NOMO-1 treated with DMSO at 0.1 percent for 48 hours (cell line): ENCODE data around the gene UPF1.

Source experiments
- DNase-seq: peaks from one replicate; lab custom pipeline; 2025; ENCODE audit not compliant: unreplicated experiment; lab: John Stamatoyannopoulos, UW

UPF1 gene

GRCh38 chr19:18869781-18870530, 38.2 kb downstream of the UPF1 start:
- no peak for DNase-seq

GRCh38 chr19:18870531-18871172, 38.9 kb downstream of the UPF1 start:
- no peak for DNase-seq

DNA sequence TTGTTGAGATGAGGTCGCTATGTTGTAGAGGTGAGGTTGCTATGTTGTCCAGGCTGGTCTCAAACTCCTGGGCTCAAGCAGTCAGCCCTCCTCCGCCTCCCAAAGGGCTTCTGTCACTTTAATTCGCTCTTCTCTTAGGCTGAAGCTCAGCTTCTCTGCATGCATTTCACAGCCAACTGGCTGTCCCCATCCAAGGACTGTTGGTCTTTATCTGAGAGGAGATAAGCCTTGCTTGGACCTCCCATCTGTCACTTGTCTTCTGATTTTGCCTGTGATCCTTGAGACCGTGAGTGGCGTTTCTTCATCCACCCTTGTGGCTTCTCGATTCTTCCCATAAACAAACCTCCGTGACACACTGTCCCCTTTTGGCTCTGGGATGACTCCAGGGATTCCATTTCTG, 39.8 kb downstream of the UPF1 start:
- DNase-seq = no peak

GRCh38 chr19:18875726-18876125, 44.0 kb downstream of the UPF1 start:
- no peak for DNase-seq

- DNase-seq = no peak
Observed at GRCh38 chr19:18876865-18877264, 45.1 kb downstream of the UPF1 start.

DNA sequence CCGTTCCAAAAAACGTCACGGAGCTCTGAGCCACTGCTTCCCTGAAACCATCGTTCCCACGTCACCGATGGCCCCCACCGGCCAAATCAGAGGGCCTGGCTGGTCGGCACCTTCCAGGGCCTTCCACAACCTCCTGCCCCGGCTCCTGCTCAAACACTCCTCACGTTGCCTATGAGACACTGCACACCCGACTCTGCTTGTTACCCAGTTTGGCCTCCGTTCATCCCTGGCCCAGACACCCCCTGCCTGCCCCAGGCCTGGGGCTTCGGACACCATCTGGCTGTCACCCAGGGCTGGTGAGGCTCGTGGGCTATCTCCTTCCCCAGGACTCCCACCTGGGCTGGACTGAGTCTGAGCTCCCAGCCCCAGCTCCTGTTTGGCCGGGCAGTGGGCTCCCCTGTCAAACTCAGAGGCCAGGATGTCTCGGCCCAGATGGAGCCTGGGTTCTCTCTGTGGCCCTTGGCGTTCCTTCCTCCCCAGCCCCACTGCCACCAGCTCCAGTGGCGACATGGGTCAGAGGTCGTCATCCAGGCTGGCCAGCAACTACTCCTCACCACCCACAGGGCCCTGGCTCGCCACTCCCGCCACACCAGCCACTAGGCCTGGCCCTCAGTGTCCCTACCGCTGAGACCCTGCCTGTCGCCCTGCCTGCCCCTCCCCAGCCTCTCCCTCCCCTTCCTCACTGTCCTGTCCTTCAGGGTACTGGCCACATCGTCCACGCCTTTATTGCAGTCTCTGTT, 46.5 kb downstream of the UPF1 start:
- DNase-seq = no peak

DNA sequence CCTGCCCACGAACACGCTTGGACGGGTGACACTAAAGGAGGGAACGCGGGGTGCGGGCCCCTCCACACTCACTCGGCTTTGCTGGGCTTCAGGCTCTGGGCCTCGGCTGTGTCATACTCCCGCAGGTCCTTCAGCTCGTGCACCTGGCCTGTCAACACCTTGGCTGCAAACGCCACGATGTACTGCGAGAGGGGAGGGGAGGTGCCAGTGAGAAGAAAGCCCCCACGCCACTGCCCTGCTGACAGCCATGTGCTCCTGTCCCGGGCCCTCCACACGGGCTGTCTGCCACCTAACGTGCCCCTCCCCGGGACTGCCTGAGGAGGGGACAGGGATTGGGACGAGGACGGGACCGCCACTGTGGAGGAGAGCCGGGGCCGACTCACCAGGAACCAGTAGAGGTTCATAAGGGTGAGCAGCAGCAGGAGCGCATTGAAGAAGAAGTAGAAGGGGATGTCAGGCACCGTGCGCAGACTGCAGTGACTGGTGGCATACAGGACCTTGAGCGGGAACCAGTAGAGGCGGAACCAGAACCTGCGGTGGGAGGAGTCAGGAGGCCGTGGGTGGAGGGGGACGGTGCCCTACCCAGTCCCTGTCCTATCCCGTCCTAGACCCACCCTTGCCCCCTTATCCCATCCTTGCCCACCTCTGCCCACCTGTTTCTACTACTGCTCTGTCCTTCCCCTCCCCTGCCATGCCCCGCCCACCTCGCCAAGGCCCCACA, 47.3 kb downstream of the UPF1 start:
- DNase-seq = no peak

DNA sequence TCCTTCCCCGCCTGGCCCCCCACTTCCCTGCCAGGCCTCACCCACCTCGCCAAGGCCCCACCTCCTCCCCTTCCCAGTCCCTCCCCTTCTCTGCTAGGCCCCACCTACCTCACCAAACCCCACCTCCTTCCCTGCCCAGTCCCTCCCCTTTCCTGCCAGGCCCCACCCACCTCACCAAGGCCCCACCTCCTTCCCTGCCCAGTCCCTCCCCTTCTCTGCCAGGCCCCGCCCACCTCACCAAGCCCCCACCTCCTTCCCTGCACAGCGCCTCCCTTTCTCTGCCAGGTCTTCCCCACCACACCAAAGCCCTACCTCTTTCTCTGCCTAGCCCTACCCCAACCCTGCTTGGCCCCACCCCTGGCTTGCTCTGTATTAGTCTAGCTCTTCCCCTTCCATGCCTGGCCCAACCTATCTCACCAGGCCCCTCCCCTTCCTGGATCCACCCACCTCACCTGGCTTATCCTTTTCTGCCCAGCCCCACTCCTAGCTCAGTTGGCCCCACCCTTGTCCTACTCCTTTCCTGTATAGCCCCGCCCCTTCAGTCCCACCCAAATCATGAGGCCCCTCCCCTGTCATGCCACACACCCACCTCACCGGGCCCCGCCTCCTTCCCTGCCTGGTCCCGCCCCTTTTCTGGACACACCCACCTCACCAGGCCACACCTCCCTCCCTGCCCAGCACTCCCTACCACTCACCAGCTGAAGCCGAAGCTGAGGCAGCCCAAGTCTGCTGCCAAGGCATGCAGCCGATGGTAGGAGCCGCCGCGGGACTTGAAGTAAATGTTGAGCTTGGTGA, 48.0 kb downstream of the UPF1 start:
- no peak for DNase-seq

- no peak for DNase-seq
Observed at GRCh38 chr19:18881491-18881890, 49.7 kb downstream of the UPF1 start.

- DNase-seq = no peak
Observed at GRCh38 chr19:18883526-18884304, 52.0 kb downstream of the UPF1 start.

- no peak for DNase-seq
Observed at GRCh38 chr19:18886972-18887371, 55.2 kb downstream of the UPF1 start.

DNA sequence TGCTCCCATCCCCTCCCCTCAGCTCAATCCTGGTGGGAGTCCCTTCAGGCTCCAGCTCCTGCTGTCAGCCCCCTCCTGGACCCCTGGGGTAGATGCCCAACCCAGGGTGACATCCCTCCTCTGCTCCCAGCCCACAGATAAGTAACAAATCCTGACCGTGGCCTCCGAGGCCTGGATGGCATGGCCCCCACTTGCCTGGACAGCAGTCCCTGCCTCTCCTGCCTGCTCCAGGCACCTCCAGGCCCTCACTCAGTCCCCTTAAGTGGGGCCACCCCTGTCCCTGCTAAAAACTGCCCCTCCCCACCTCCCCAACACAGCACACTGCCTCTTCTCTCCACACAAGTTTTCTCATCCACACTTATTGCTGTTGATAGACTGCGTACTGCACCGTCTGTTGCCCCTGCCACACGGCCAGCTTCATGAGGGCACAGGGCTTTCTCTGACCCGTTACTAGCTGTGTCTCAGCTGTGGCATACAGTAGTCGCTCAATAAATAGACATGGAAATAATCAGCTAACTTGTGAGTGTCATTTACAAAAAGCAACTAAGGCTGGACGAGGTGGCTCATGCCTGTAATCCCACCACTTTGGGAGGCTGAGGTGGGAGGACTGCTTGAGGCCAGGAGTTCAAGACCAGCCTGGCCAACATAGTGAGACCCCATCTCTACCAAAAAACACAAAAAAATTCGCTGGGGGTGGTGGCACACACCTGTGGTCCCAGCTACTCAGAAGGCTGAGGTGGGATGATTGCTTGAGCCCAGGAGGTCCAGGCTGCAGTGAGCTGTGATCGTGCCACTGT, 58.4 kb downstream of the UPF1 start:
- no peak for DNase-seq

DNA sequence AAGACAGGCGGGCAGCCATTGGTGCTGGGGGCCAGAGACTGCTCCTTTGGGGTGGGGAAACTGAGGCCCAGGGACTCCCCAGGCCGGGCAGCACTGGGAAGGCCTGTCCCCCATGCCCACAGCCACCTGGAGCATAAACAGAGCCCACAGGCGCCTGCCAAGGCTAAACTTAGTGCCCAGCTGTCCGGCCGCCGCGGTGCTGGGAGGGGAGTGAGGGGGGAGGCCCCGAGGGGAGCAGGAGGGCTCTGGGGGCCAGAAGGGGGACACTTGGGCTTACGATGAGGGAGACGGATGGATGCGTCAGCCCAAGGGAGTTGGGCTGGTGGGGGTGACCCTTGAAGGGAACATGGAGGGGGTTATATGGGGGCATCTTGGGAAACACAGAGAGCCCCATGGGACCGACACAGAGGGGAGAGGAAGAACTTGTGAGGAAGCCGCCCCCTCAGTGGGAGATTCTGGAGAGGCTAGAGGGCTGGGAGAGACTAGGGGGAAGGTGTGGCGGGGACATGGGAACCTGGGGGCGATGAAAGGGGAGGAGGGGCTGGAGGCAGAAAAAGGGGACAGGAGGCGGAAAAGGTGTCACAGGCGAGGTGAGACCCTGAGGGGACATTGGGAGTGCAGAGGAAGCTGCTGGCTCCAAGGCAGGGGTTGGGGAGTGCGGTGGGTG, 62.0 kb downstream of the UPF1 start:
- no peak for DNase-seq

- DNase-seq = no peak
Observed at GRCh38 chr19:18894254-18895037, 62.7 kb downstream of the UPF1 start.

DNA sequence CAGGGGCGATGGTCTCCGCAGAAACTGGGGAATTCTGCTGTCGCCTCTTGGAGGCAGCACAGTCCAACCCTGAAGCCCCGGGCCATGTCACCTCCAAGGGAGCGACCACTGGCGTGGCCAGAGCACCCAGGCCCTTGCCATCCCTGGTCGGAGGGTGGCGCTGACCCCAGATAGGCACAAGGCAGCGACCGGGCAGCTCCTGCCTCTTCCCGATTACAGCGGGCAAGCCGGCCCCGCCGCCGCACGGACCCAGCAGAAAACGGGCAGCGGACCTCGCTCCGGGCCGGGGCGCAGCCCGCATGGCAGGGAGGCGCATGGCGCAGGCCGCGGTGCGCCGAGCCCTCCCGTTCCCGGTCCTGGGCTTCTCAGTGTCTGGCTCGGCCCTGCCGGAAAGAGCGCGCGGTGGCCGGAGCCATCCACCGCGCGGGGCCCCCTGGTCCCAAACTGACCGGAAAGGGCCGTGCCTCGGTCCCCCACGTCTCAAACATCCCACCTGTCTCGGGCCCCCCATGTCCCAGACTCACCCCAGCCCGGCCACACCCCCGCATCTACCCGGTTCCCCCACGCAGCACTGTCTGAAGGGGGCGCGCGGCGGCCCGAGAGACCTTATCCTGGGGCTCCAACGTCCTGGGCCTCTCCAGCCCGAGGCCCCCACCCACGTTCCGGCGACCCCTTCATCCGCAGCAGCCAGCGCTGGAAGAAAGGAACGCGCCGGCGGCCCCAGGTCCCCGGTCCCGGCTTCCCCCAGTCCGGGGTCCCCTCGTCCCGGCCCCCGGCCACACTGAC, 63.5 kb downstream of the UPF1 start:
- DNase-seq = peak; percentile 58

DNA sequence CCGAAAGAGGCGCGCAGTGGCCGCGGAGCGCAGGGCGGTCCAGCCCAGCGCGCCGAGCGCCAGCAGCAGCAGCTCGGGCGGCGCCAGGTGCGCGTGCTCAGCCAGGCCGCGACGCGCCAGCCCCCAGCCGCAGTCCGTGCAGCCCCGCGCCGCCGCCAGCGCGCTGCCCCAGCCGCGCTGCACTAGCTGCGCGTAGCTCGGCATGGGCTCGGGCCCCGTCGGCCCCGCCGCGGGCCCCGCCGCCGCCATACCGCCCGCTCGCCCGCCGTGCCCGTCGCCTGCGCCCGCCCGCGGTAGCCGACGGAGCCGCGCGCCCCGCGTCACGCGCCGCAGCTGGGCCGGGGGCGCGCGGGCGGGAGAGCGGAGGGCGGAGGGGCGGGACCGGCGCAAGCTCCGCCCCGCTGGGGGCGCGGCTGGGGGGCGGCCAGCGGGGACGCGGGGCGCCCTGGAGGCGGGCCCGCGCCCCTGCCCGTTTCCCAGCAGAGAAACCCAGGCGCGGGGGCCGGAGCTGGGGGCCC, 64.1 kb downstream of the UPF1 start, which contains the start of gene CERS1:
TSS of gene CERS1 (minus strand) at position 335 of the 518 bp plus-strand sequence. CDS start at position 249, 86 bp downstream.
- no peak for DNase-seq

DNA sequence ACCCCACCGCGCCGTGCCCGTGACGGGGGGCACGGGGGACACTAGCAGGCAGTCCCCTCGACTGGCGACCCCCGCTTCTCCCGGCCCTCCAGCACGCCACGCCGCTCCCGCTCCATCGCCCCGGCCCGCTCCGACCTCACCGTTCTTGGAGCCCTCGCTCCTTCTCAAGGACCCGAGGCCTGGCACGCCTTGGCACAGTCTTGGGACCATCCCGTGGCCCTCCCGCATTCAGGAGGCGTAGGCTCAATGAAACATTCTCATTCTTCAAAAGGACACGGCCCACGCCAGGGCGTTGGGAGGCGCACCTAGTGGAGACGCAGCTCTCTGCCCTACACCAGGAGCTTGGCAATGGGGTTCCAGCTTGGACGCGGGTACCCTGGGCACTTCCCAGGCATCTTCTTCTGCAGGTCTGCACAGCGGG, 64.7 kb downstream of the UPF1 start:
- DNase-seq = no peak
